ENCODE measurements around the gene MAL. TPM values are rescaled to one million over a fixed set of nuclear protein-coding genes. Genes with fewer than 3 reads are reported as not detected.
A peak's percentile ranks its signal among the peaks of the same experiment; 100 is the strongest.

Gene MAL
- total and polyA plus RNA-seq, 2 of the 8 experiments (the other 6 are each of a cell fraction or from before 2014, with no cell fraction given), result not detected

- no peak overlapping the region for H2BK12ac ChIP-seq (ENCODE audit: low read depth, low read length)
- peaks cover 25 to 64% of the 10 kb centered on the region in 2 experiments for H3K9me3 ChIP-seq (ENCODE audit: insufficient read depth in 2 of 2, low read depth in 1 of 2, low read length in 1 of 2)
- H3K4me3 ChIP-seq (ENCODE audit: extremely low read depth in 1 of 4, insufficient read depth in 2 of 4, low read depth in 3 of 4, low read length in 4 of 4), result no peak overlapping the region
- no peak overlapping the region for H3K4ac ChIP-seq (replicated peaks; ENCODE audit: insufficient read length, low read depth, low read length)
- no peak overlapping the region for H2BK120ac ChIP-seq (replicated peaks; ENCODE audit: low read depth, low read length)
- no peaks in the 10 kb centered on the region for H4K20me1 ChIP-seq (replicated peaks in 1 of 2; ENCODE audit: control insufficient read depth in 1 of 2, insufficient read depth in 2 of 2, low read length in 2 of 2)
- no peak overlapping the region for H2BK20ac ChIP-seq (ENCODE audit: low read length)
- no peak overlapping the region for H3K18ac ChIP-seq (ENCODE audit: extremely low read depth, low read length)
- no peak overlapping the region for H2AFZ ChIP-seq (ENCODE audit: low read length)
- no peak overlapping the region for H3K23ac ChIP-seq (ENCODE audit: insufficient read length)
- no peak overlapping the region for H3K27ac ChIP-seq (ENCODE audit: low read depth, low read length)
- DNase-seq (ENCODE audit: low read depth in 1 of 2, low spot score in 2 of 2) (peak in 1 of 2 experiments; percentile 23), FAIRE-seq (no peak)
- H3K23me2 ChIP-seq (ENCODE audit: low read depth, low read length), result no peaks in the 10 kb centered on the region
- no peak overlapping the region for H4K91ac ChIP-seq (replicated peaks; ENCODE audit: insufficient read length, low read length)
- ChIA-PET CTCF (ENCODE audit: partially characterized antibody) (no interaction called here), POLR2A (ENCODE audit: partially characterized antibody) (no interaction called here)
- H2BK5ac ChIP-seq (ENCODE audit: low read depth, low read length), result no peak overlapping the region
- no peaks in the 10 kb centered on the region for H3K79me2 ChIP-seq (ENCODE audit: control insufficient read depth in 1 of 2, insufficient read depth in 2 of 2, low read length in 2 of 2)
- H4K5ac ChIP-seq (ENCODE audit: insufficient read length, low read depth, low read length), result no peak overlapping the region
- peaks cover 0 to 3% (median under 1%) of the 10 kb centered on the region in 4 experiments; a peak in 3 of 7 replicates for H3K27me3 ChIP-seq (replicated peaks in 1 of 4; ENCODE audit: control insufficient read depth in 3 of 4, extremely low read depth in 1 of 4, insufficient read depth in 3 of 4, low read length in 3 of 4)
- H2BK15ac ChIP-seq (ENCODE audit: low read length), result no peak overlapping the region
- H2AK5ac ChIP-seq (ENCODE audit: low read depth, low read length), result no peak overlapping the region
- H3K79me1 ChIP-seq (ENCODE audit: low read depth, low read length), result no peaks in the 10 kb centered on the region
- no peak overlapping the region for H3K9ac ChIP-seq (replicated peaks in 1 of 4; ENCODE audit: extremely low read depth in 1 of 4, low read depth in 3 of 4, low read length in 3 of 4)
- 67% methylated on average over 4 of the region's 4 CpGs; no CpG with 5 or more reads in 1 of the 2 experiments for WGBS, 2 experiments (ENCODE audit: extremely low coverage in 1 of 2, insufficient coverage in 1 of 2, insufficient read length in 1 of 2, insufficient replicate concordance in 2 of 2, low coverage in 1 of 2, low lambda C conversion rate in 2 of 2, missing lambda C conversion rate in 1 of 2)
- TF ChIP-seq ZNF274 (IDR thresholded peaks at IDR 0.05; ENCODE audit: borderline replicate concordance, extremely low read depth, low read length), result no peak
- no peak for TF ChIP-seq HDAC2 (IDR thresholded peaks at IDR 0.05; ENCODE audit: borderline replicate concordance in 1 of 2, low read depth in 2 of 2, low read length in 2 of 2)
- no peak for TF ChIP-seq GTF2F1 (IDR thresholded peaks at IDR 0.05; ENCODE audit: borderline replicate concordance, low read depth, low read length)
- TF ChIP-seq SIN3A (conservative IDR thresholded peaks at IDR 0.05 in 1 of 2, IDR thresholded peaks at IDR 0.05 in 1 of 2; ENCODE audit: low read depth in 1 of 2, low read length in 2 of 2), result no peak
- no peak for TF ChIP-seq TCF12 (IDR thresholded peaks at IDR 0.05; ENCODE audit: low read depth, low read length)
- H3K56ac ChIP-seq (replicated peaks; ENCODE audit: insufficient read length, low read depth, low read length), result no peak overlapping the region
- no peaks in the 10 kb centered on the region for H3K36me3 ChIP-seq (ENCODE audit: control insufficient read depth in 2 of 4, insufficient read depth in 4 of 4, low read length in 3 of 4)
- no peaks in the 10 kb centered on the region for H3K4me1 ChIP-seq (replicated peaks in 1 of 4; ENCODE audit: control insufficient read depth in 3 of 4, insufficient read depth in 4 of 4, low read length in 3 of 4)
- H4K8ac ChIP-seq (ENCODE audit: extremely low read depth, insufficient read depth, low read length), result no peak overlapping the region
- H3K14ac ChIP-seq (ENCODE audit: insufficient read length), result no peak overlapping the region
- H3K4me2 ChIP-seq (ENCODE audit: insufficient read depth in 1 of 2, low read depth in 2 of 2, low read length in 2 of 2), result no peak overlapping the region
Observed at GRCh38 chr2:95071856-95072255, 46.3 kb downstream of the MAL start.

All from H1 (cell line).